Endodermal cell (in vitro differentiated cells): ENCODE measurements around the gene TMEM175. TPM values are rescaled to one million over a fixed set of nuclear protein-coding genes. Genes with fewer than 3 reads are reported as not detected.

Experiments
- DNase-seq: peaks from one replicate; pipeline ENCODE4 v3.0.0-alpha.2; 2017
- H3K27ac ChIP-seq: 2 replicates; pipeline ENCODE4 v1.5.1; 2013; ENCODE audit warnings: mild to moderate bottlenecking, low read depth, low read length, moderate library complexity
- H3K27me3 ChIP-seq: 2 replicates; pipeline ENCODE4 v1.6.1; 2013; ENCODE audit warnings: mild to moderate bottlenecking, low read length, moderate library complexity; ENCODE audit not compliant: insufficient read depth, control insufficient read depth, poor library complexity, severe bottlenecking
- H3K36me3 ChIP-seq: 2 replicates; pipeline ENCODE4 v1.7.0; 2013; ENCODE audit warnings: mild to moderate bottlenecking, low read length, moderate library complexity; ENCODE audit not compliant: control insufficient read depth, insufficient read depth
- H3K4me1 ChIP-seq: one replicate; pipeline ENCODE4 v1.7.0; 2013; ENCODE audit warnings: low read length; ENCODE audit not compliant: control insufficient read depth, insufficient read depth
- H3K4me3 ChIP-seq: 2 replicates; pipeline ENCODE4 v1.5.1; 2013; ENCODE audit warnings: mild to moderate bottlenecking, low read length, moderate library complexity
- H3K9ac ChIP-seq: 2 replicates; pipeline ENCODE4 v1.6.1; 2013; ENCODE audit warnings: mild to moderate bottlenecking, low read length, moderate library complexity; ENCODE audit not compliant: poor library complexity, severe bottlenecking; ENCODE audit errors: extremely low read depth
- H3K9me3 ChIP-seq: 2 replicates; pipeline ENCODE4 v1.6.1; 2013; ENCODE audit warnings: mild to moderate bottlenecking, low read length, moderate library complexity; ENCODE audit not compliant: control insufficient read depth
- H3K27ac Mint-ChIP-seq: 2 replicates; pipeline ENCODE4 v1.8.0; 2020; ENCODE audit warnings: mixed read lengths
- H3K27me3 Mint-ChIP-seq: 2 replicates; pipeline ENCODE4 v1.8.0; 2021; ENCODE audit warnings: mild to moderate bottlenecking, mixed read lengths; ENCODE audit not compliant: insufficient read depth
- H3K36me3 Mint-ChIP-seq: 2 replicates; pipeline ENCODE4 v1.8.0; 2020; ENCODE audit warnings: low read depth, mixed read lengths
- H3K4me1 Mint-ChIP-seq: 2 replicates; pipeline ENCODE4 v1.8.0; 2020; ENCODE audit warnings: mixed read lengths
- H3K4me3 Mint-ChIP-seq: 2 replicates; pipeline ENCODE4 v1.8.0; 2020; ENCODE audit warnings: mild to moderate bottlenecking, moderate library complexity, mixed read lengths
- H3K9me3 Mint-ChIP-seq: 2 replicates; pipeline ENCODE4 v1.8.0; 2020; ENCODE audit warnings: mild to moderate bottlenecking, mixed read lengths
- CTCF ChIP-seq: fragments of 200-600 bp; sonication (generic); conservative IDR thresholded peaks from 2 replicates; pipeline ENCODE4 v1.5.0; 2021; ENCODE audit warnings: antibody characterized with exemption, mild to moderate bottlenecking
- WGBS, 2 experiments: methylation state at CpG; one replicate each; pipeline versions ENCODE4 v1.1.5 to v1.1.7; 2013; ENCODE audit warnings: missing lambda C conversion rate in 2 of 2, mixed read lengths in 1 of 2; ENCODE audit not compliant: insufficient coverage in 1 of 2, insufficient read length in 1 of 2; 5-methylcytosine and 5-hydroxymethylcytosine counted together
- total RNA-seq, 2 donors: library from RNA; stranded (reverse); fragmentation: NEBNext Ultra II Directional in 1 of 2; extraction: Animal tissue kit (Norgen Biotek cat#: 25700) in 1 of 2; gene quantifications; 2 replicates in 1 of 2; 3 replicates in 1 of 2; pipeline ENCODE4 v1.2.1, GENCODE V29; 2021

The TMEM175 gene
- total RNA-seq, 2 donors from 2014 or later, result 15.9 to 23.0 TPM

- H3K4me3 Mint-ChIP-seq, result no peak overlapping the region
- Histone ChIP-seq H3K27ac (no peak overlapping the region), H3K4me1 (no peaks in the 10 kb centered on the region), H3K9me3 (no peaks in the 10 kb centered on the region), H3K9ac (no peak overlapping the region), H3K4me3 (no peak overlapping the region), H3K27me3 (no peaks in the 10 kb centered on the region), H3K36me3 (peaks cover 30% of the 10 kb centered on the region)
- H3K9me3 Mint-ChIP-seq, result no peaks in the 10 kb centered on the region
- H3K27ac Mint-ChIP-seq, result no peak overlapping the region
- H3K4me1 Mint-ChIP-seq, result no peaks in the 10 kb centered on the region
- DNase-seq, result no peak
- WGBS, 2 experiments, result 93 to 95% methylated on average over 6 to 10 of the region's 10 CpGs
- no peak for TF ChIP-seq CTCF
- peaks cover 37% of the 10 kb centered on the region for H3K36me3 Mint-ChIP-seq
- H3K27me3 Mint-ChIP-seq, result no peaks in the 10 kb centered on the region
These were observed 46.9 kb upstream of the TMEM175 start for GRCh38 chr4:885353-885752.

- H3K27ac Mint-ChIP-seq, result peak overlapping the region; percentile 77
- 88 to 90% methylated on average over 8 to 9 of the region's 9 CpGs for WGBS, 2 experiments
- Histone ChIP-seq H3K27ac (no peak overlapping the region), H3K4me3 (no peak overlapping the region), H3K9me3 (no peaks in the 10 kb centered on the region), H3K36me3 (peaks cover 28% of the 10 kb centered on the region), H3K9ac (no peak overlapping the region), H3K4me1 (no peaks in the 10 kb centered on the region), H3K27me3 (no peaks in the 10 kb centered on the region)
- no peak for DNase-seq
- TF ChIP-seq CTCF, result no peak
- H3K36me3 Mint-ChIP-seq, result peaks cover 37% of the 10 kb centered on the region
- H3K4me3 Mint-ChIP-seq, result no peak overlapping the region
- H3K4me1 Mint-ChIP-seq, result no peaks in the 10 kb centered on the region
- H3K9me3 Mint-ChIP-seq, result no peaks in the 10 kb centered on the region
- H3K27me3 Mint-ChIP-seq, result no peaks in the 10 kb centered on the region
These were observed 46.0 kb upstream of the TMEM175 start for GRCh38 chr4:886244-886643.

GRCh38 chr4:887034-887763 is 45.1 kb upstream of the TMEM175 start:
- Histone ChIP-seq H3K27ac (no peak overlapping the region), H3K9ac (no peak overlapping the region), H3K4me3 (no peak overlapping the region), H3K9me3 (no peaks in the 10 kb centered on the region), H3K36me3 (peaks cover 25% of the 10 kb centered on the region), H3K4me1 (no peaks in the 10 kb centered on the region), H3K27me3 (no peaks in the 10 kb centered on the region)
- no peak for DNase-seq
- Mint-ChIP-seq H3K27ac (no peak overlapping the region), H3K27me3 (no peaks in the 10 kb centered on the region), H3K9me3 (no peaks in the 10 kb centered on the region), H3K36me3 (peaks cover 35% of the 10 kb centered on the region), H3K4me1 (no peaks in the 10 kb centered on the region), H3K4me3 (no peak overlapping the region)
- 94 to 95% methylated on average over 60 to 63 of the region's 63 CpGs for WGBS, 2 experiments
- no peak for TF ChIP-seq CTCF
